ENCODE results near the gene CLSTN2. TPM values are rescaled to one million over a fixed set of nuclear protein-coding genes. Genes with fewer than 3 reads are reported as not detected.

The CLSTN2 gene
- total RNA-seq, 1 donor from 2014 or later: 16.0 TPM

DNA sequence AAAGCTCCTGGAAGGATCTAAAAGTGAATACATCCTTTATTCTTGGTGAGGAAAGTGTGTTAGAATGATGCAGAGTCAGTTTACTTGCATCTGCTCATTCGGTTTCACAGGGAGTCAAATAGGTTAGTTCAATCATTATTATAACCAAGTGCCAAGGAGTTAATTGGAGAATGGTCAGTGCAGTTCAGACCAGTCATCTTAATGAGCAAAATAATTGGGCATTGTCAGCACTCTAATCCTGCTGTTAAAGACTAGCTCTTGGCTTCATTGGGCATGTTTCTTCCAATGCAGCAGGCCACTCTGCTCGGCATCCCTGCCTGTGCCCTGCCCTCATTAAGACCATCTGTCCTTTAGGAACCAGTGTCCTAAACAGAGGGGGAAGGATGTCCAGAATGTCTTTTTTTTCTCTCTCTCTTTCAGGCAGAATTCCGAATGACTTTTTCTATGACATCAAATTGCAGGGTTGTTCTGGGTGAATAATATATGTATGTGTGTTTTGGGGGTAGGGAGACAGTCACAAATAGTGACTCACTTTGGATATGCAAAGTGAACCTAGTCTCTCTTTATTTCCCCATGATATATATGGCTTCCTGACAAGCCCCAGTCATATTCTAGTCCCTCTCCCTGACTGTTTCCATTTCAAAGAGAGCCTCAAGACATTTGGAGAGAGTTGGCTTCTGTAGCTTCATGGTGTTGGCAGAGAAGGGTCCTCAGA, 537.5 kb downstream of the CLSTN2 start:
- intact Hi-C loops (cut with DNase I): no loop called here
- no peak overlapping the region for H3K27ac ChIP-seq
- TF ChIP-seq POLR2A (IDR thresholded peaks at IDR 0.05) (no peak), POLR2AphosphoS5 (IDR thresholded peaks at IDR 0.05; ENCODE audit: insufficient read depth in 1 of 2, low read depth in 1 of 2) (no peak)
- TF ChIP-seq, protein P1, sequence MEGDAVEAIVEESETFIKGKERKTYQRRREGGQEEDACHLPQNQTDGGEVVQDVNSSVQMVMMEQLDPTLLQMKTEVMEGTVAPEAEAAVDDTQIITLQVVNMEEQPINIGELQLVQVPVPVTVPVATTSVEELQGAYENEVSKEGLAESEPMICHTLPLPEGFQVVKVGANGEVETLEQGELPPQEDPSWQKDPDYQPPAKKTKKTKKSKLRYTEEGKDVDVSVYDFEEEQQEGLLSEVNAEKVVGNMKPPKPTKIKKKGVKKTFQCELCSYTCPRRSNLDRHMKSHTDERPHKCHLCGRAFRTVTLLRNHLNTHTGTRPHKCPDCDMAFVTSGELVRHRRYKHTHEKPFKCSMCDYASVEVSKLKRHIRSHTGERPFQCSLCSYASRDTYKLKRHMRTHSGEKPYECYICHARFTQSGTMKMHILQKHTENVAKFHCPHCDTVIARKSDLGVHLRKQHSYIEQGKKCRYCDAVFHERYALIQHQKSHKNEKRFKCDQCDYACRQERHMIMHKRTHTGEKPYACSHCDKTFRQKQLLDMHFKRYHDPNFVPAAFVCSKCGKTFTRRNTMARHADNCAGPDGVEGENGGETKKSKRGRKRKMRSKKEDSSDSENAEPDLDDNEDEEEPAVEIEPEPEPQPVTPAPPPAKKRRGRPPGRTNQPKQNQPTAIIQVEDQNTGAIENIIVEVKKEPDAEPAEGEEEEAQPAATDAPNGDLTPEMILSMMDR (IDR thresholded peaks at IDR 0.05): no peak

GRCh38 chr3:140487566-140487965, 552.6 kb downstream of the CLSTN2 start:
- intact Hi-C loops (cut with DNase I): no loop called here
- no peak for DNase-seq (ENCODE audit: extremely low spot score in 2 of 2)
- no peak for TF ChIP-seq POLR2A (IDR thresholded peaks at IDR 0.05)
- no peak for TF ChIP-seq POLR2AphosphoS5 (IDR thresholded peaks at IDR 0.05; ENCODE audit: insufficient read depth in 1 of 2, low read depth in 1 of 2)
- TF ChIP-seq, protein P1 (IDR thresholded peaks at IDR 0.05): no peak
- Histone ChIP-seq H3K36me3 (no peaks in the 10 kb centered on the region), H3K27me3 (no peaks in the 10 kb centered on the region), H3K9me3 (no peaks in the 10 kb centered on the region), H3K4me3 (no peak overlapping the region), H3K27ac (no peak overlapping the region), H3K4me1 (no peaks in the 10 kb centered on the region)

More for the DNA sequence above, 537.5 kb downstream of the CLSTN2 start:
- Histone ChIP-seq H3K4me1 (no peaks in the 10 kb centered on the region), H3K36me3 (no peaks in the 10 kb centered on the region), H3K27me3 (no peaks in the 10 kb centered on the region), H3K4me3 (no peak overlapping the region), H3K9me3 (no peaks in the 10 kb centered on the region)
- DNase-seq (ENCODE audit: extremely low spot score in 2 of 2): no peak

- H3K4me1 ChIP-seq: no peaks in the 10 kb centered on the region
- intact Hi-C loops (cut with DNase I): no loop called here
Observed at GRCh38 chr3:140493271-140493670, 558.3 kb downstream of the CLSTN2 start.

GRCh38 chr3:140494970-140495369, 560.0 kb downstream of the CLSTN2 start:
- intact Hi-C loops (cut with DNase I): no loop called here
- no peaks in the 10 kb centered on the region for H3K4me1 ChIP-seq
- no peaks in the 10 kb centered on the region for H3K27me3 ChIP-seq
- no peak overlapping the region for H3K4me3 ChIP-seq
- no peak for DNase-seq (ENCODE audit: extremely low spot score in 2 of 2)
- no peaks in the 10 kb centered on the region for H3K36me3 ChIP-seq
- H3K9me3 ChIP-seq: no peaks in the 10 kb centered on the region
- H3K27ac ChIP-seq: no peak overlapping the region
- TF ChIP-seq, protein P1 (IDR thresholded peaks at IDR 0.05): no peak
- TF ChIP-seq POLR2AphosphoS5 (IDR thresholded peaks at IDR 0.05; ENCODE audit: insufficient read depth in 1 of 2, low read depth in 1 of 2) (no peak), POLR2A (IDR thresholded peaks at IDR 0.05) (no peak)

More at GRCh38 chr3:140493271-140493670, 558.3 kb downstream of the CLSTN2 start:
- no peaks in the 10 kb centered on the region for H3K9me3 ChIP-seq
- DNase-seq (ENCODE audit: extremely low spot score in 2 of 2): no peak
- H3K36me3 ChIP-seq: no peaks in the 10 kb centered on the region
- H3K4me3 ChIP-seq: no peak overlapping the region
- H3K27me3 ChIP-seq: no peaks in the 10 kb centered on the region
- no peak overlapping the region for H3K27ac ChIP-seq
- TF ChIP-seq, protein P1 (IDR thresholded peaks at IDR 0.05): no peak
- no peak for TF ChIP-seq POLR2AphosphoS5 (IDR thresholded peaks at IDR 0.05; ENCODE audit: insufficient read depth in 1 of 2, low read depth in 1 of 2)
- no peak for TF ChIP-seq POLR2A (IDR thresholded peaks at IDR 0.05)

DNA sequence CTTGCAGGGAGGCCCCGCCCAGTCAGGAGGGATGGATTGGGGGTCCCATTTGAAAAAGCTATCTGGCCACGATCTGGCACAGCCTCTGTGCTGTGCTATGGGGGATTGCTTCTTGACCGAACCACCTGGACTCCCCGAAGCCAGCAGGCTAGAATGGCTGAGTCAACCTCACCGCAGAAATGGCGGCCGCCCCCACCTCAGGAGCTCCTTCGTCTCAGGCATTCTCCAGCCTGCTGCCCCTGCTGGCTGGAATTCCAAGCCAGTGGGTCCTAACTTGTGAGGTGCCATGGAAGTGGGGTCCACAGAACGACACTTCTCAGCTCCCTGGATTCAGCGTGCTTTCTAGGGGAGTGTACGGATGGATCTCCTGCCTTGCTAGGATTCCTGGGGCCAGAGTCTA, 562.3 kb downstream of the CLSTN2 start:
- intact Hi-C loops (cut with DNase I): no loop called here
- Histone ChIP-seq H3K4me3 (no peak overlapping the region), H3K27ac (no peak overlapping the region), H3K9me3 (no peaks in the 10 kb centered on the region), H3K27me3 (no peaks in the 10 kb centered on the region), H3K4me1 (no peaks in the 10 kb centered on the region), H3K36me3 (no peaks in the 10 kb centered on the region)
- DNase-seq (ENCODE audit: extremely low spot score in 2 of 2): no peak
- TF ChIP-seq, protein P1 (IDR thresholded peaks at IDR 0.05): no peak
- TF ChIP-seq POLR2A (IDR thresholded peaks at IDR 0.05) (no peak), POLR2AphosphoS5 (IDR thresholded peaks at IDR 0.05; ENCODE audit: insufficient read depth in 1 of 2, low read depth in 1 of 2) (no peak)

Data from vagina (tissue), 2 donors.